ENCODE results near the gene PGK2.

The PGK2 gene

GRCh38 chr6:49739423-49739822 is 47.7 kb downstream of the PGK2 start:
- TF ChIP-seq CTCF (IDR thresholded peaks at IDR 0.05; ENCODE audit: insufficient read depth, missing control alignments): no peak
- no peak for DNase-seq (ENCODE audit: insufficient read length, low spot score)
- FAIRE-seq: no peak

GRCh38 chr6:49736017-49736508 is 51.0 kb downstream of the PGK2 start:
- no peak for TF ChIP-seq CTCF (IDR thresholded peaks at IDR 0.05; ENCODE audit: insufficient read depth, missing control alignments)
- no peak for FAIRE-seq
- no peak for DNase-seq (ENCODE audit: insufficient read length, low spot score)

Data from D721Med (cell line).